ENCODE measurements around the gene GASK1B.

Gene GASK1B

DNA sequence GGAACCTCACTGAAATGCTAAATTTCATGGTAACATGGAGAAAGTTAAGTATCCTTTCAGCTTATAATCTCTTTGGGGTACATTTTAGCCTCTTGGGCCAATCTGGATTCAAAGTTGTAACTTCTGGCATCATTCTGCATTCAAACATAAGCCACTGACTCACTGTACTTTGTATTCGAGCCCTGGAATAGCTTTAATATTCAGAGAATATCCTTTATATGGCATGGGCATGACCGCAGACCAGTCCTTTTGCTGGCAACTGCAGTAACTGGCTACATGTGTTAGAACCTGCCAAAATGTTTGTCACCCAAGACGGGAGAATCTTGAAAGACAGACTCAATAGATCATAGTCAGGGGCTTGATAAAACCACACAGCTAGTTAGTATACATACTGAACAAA lies 3.3 kb downstream of the GASK1B start:
- H3K27me3 Mint-ChIP-seq, result peaks cover 21% of the 10 kb centered on the region
- H3K9me3 Mint-ChIP-seq (ENCODE audit: low read depth), result no peaks in the 10 kb centered on the region
- peaks cover 3% of the 10 kb centered on the region for H3K4me1 Mint-ChIP-seq (ENCODE audit: low read depth)
- H3K36me3 Mint-ChIP-seq, result no peaks in the 10 kb centered on the region
- no peak overlapping the region for H3K27ac Mint-ChIP-seq
- no peak overlapping the region for H3K4me3 Mint-ChIP-seq

DNA sequence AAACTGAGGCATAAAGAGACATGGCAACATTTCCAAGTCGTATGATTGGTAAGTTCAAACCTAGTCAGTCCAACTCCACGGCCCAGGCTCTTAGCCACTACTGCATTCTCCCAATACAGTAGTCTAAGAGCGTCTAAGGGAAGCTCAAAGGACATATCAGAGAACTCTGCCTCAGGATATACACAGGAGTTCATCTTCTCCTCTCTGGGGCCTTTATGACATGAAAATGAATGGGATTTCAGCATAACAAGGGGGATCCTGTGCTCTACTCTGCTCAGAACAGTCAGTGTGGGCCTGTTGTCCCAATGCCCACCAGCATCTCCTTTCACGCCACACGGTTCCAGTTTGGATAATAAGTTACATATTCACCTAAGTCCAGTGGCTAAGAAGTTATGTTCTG lies 4.2 kb downstream of the GASK1B start:
- peaks cover 3% of the 10 kb centered on the region for H3K4me1 Mint-ChIP-seq (ENCODE audit: low read depth)
- H3K27me3 Mint-ChIP-seq, result peaks cover 22% of the 10 kb centered on the region
- no peak overlapping the region for H3K4me3 Mint-ChIP-seq
- H3K27ac Mint-ChIP-seq, result no peak overlapping the region
- no peaks in the 10 kb centered on the region for H3K36me3 Mint-ChIP-seq
- no peaks in the 10 kb centered on the region for H3K9me3 Mint-ChIP-seq (ENCODE audit: low read depth)

DNA sequence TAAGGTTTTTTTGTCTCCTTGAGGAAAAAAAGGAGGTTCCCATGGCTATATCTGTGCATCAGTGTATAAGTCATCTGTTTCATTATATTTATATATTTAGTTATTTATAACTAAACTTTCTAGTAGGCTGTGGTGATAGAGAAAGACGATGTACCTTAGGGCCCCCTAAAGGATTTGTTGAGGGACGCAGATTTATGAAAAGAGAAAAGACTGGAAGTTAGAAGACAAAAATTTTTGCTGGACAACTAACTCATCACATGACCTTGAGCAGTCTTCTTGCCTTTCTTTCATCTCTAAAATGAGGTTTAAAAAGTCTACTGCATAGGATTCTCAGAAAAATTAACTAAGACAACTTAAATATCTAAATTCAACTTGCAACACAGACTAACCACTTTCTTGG lies 6.1 kb downstream of the GASK1B start:
- Mint-ChIP-seq H3K27me3 (peaks cover 20% of the 10 kb centered on the region), H3K27ac (no peak overlapping the region), H3K4me3 (no peak overlapping the region), H3K9me3 (ENCODE audit: low read depth) (no peaks in the 10 kb centered on the region), H3K4me1 (ENCODE audit: low read depth) (no peaks in the 10 kb centered on the region), H3K36me3 (no peaks in the 10 kb centered on the region)

DNA sequence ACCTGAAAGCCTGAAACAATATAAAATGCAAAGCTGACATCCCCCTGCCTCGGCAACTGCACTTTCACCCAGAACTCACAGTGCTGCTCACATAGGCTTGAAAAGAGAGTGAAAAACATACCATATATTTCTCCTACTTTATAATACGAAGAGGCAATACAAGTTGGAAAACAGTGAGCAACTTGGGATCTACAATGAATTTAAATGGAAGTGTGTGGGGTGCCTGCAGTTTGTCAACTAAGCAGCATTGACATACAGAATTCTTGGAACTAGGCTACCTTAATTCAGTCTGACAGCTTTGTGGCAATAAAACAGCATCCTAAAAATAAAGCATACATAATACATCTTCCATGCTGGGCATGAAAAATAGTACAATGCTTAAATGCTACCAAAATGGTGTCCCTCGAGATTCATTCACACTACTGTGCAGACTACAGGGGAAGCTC lies 8.0 kb downstream of the GASK1B start:
- H3K4me1 Mint-ChIP-seq (ENCODE audit: low read depth), result no peaks in the 10 kb centered on the region
- H3K27me3 Mint-ChIP-seq, result peaks cover 15% of the 10 kb centered on the region
- H3K4me3 Mint-ChIP-seq, result no peak overlapping the region
- no peaks in the 10 kb centered on the region for H3K9me3 Mint-ChIP-seq (ENCODE audit: low read depth)
- H3K27ac Mint-ChIP-seq, result no peak overlapping the region
- H3K36me3 Mint-ChIP-seq, result no peaks in the 10 kb centered on the region

DNA sequence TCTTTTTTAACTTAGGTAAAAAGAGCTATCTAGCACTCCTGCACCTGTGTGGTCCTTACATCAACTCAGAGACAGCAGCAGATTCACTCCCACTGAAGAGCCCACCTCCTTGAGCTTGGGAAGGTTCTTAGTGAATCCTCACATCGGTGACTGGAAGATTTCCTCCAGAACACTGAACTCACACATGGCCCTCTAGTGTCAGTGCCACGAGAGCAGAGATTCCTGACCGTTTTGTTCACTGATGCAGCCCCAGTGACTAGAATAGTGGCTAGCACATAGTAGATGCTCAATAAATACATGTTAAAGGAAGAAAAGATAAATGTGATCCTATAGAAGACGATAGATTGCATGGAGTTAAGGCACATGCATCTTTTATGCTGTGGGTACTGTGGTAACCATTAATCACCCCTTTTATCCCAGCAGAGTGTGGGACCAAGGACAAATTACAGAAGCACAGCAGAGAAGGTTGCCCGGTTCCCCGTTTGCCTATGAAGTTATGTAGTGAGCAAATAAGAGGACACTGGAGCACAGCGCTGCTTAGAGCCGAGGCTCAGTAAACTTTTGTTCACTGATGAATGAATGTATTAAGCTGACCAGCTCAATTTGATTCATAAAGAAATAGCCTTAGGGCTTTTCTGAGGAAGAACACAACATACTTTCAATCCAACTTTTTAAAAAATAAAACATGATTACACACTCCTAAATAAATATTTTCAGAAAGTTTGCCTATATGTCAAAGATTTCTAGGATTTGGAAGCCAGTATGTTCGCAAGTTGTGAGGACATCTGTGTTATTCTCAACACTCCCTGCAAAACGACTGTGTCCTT lies 8.7 kb downstream of the GASK1B start:
- H3K27me3 Mint-ChIP-seq, result peaks cover 12% of the 10 kb centered on the region
- no peaks in the 10 kb centered on the region for H3K9me3 Mint-ChIP-seq (ENCODE audit: low read depth)
- H3K4me1 Mint-ChIP-seq (ENCODE audit: low read depth), result no peaks in the 10 kb centered on the region
- no peak overlapping the region for H3K27ac Mint-ChIP-seq
- no peaks in the 10 kb centered on the region for H3K36me3 Mint-ChIP-seq
- H3K4me3 Mint-ChIP-seq, result no peak overlapping the region

DNA sequence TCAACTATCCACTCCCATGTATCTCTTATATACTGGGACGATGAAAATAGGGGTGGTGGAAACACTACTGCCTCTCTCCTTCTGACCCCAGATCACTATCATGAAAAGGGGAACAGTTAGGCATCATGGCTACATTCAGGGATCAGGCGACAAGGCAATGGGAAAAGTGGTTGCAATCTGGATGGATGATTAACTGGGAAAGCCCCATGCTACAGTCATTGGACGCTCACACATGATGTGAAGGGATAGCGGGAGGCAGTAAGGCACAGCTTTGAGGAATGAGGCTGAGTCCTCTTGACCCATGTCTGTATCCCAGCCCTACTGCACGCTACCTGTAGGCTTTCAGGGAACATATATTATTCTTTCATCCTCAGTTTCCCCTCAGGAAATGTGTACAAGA lies 10.2 kb downstream of the GASK1B start:
- H3K36me3 Mint-ChIP-seq, result no peaks in the 10 kb centered on the region
- H3K4me1 Mint-ChIP-seq (ENCODE audit: low read depth), result no peaks in the 10 kb centered on the region
- H3K9me3 Mint-ChIP-seq (ENCODE audit: low read depth), result no peaks in the 10 kb centered on the region
- peaks cover 7% of the 10 kb centered on the region for H3K27me3 Mint-ChIP-seq
- H3K4me3 Mint-ChIP-seq, result no peak overlapping the region
- H3K27ac Mint-ChIP-seq, result no peak overlapping the region

DNA sequence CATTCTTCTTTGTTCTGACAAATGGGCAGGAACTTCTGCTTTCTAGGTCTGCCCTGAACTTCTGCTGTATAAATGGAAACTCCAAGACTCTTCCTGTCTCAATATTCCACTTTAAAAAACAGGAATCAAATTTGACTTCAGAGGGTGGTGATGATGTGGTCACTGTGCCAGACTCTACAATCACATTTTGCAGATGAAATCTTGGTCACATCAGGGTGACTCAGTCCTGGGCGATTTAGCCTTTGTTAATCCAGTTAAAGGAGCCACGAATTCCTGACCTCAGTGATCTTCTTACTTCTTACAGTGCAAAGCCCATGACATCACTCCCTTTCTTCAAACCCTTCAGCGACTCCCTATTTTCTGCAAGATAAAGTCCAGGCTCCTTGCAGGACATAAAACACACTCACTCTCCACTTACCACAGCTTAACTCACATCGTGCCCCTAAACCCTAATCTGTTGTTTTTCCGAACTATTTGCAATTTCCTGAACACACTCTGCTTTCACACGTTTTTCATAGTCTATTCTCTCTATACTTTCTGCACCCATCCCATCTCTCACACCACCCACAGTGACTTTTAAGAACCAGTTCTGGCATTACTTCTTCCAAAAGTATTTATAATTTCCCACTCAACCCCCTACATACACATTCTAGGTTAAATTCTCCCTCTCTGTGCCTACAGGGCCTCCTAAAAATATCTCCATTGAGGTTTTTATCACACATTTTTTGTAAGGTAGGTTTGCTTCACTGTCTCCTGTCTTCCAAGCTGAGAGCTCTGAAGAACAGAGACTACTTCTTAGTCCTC lies 11.1 kb downstream of the GASK1B start:
- no peaks in the 10 kb centered on the region for H3K9me3 Mint-ChIP-seq (ENCODE audit: low read depth)
- H3K36me3 Mint-ChIP-seq, result no peaks in the 10 kb centered on the region
- no peaks in the 10 kb centered on the region for H3K4me1 Mint-ChIP-seq (ENCODE audit: low read depth)
- no peak overlapping the region for H3K4me3 Mint-ChIP-seq
- no peak overlapping the region for H3K27ac Mint-ChIP-seq
- H3K27me3 Mint-ChIP-seq, result peaks cover 6% of the 10 kb centered on the region

DNA sequence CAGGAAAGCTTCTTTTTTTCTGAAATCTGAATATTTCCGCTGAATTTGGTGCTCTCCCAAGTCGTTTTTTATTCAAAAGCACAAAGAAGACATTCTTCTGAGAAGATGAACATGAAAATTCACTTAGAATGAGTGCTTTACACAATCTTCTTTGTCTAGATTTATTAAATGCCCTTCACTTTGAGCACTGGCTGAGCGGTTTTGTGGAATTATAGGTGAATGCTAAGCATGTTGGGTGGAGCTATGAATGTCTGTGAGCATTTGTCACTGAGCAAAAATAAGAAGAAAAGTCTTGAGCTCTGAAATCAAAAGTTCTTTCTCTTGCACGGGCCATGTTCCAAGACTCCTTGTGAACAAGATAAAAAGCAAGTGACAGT lies 13.1 kb downstream of the GASK1B start:
- H3K4me1 Mint-ChIP-seq (ENCODE audit: low read depth), result no peaks in the 10 kb centered on the region
- H3K27me3 Mint-ChIP-seq, result peaks cover 6% of the 10 kb centered on the region
- no peak overlapping the region for H3K27ac Mint-ChIP-seq
- no peaks in the 10 kb centered on the region for H3K36me3 Mint-ChIP-seq
- no peak overlapping the region for H3K4me3 Mint-ChIP-seq
- no peaks in the 10 kb centered on the region for H3K9me3 Mint-ChIP-seq (ENCODE audit: low read depth)

DNA sequence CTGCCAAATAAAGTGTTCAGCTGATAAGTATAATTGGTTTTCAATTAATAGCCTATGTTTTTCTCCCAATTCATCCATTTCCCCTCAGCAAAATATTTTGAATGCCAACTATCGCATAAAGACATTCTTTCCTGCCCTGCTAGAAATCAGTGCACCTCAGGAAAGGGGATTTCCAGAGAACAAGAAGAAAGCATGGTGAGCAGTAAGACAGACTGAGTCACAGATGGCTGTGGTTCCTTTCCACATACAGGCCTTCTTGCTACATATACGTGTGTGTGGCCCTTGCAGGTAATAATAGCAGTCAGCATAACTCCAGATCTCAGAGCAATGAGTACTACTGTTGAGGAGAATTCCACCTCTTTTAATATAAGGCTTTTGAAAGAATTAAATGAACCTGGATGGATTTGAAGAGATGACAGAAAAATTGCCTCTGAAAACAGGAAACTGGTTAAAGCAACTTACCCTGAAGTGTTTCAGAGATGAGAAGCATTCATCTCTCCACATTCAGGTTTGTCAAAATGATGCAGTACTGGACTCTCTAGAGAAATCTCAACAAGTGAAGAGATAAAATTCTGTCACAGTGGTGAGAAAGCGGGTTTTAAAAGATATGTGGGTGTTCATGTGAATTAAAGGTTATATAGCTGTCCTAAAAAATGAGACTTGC lies 13.6 kb downstream of the GASK1B start:
- Mint-ChIP-seq H3K4me3 (no peak overlapping the region), H3K27ac (no peak overlapping the region), H3K27me3 (peaks cover 6% of the 10 kb centered on the region), H3K36me3 (no peaks in the 10 kb centered on the region), H3K4me1 (ENCODE audit: low read depth) (no peaks in the 10 kb centered on the region), H3K9me3 (ENCODE audit: low read depth) (no peaks in the 10 kb centered on the region)

DNA sequence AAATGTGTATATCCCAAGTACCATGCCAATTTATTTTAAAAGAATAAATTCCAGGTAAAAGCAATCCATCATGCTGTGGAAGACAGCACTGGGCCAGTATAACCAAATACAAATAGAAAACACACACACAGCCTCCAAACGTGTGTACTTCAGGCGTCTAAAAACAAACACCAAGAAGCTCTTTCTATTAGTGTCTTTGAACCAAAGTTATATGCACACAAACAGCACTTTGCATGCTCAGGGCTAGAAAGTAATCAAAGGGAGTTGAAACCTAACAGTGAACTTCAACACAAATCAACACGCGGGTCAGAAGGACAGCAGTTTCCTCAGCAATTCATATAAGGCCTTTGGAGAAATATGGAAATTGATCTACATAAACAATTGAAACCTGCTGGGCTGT lies 15.4 kb downstream of the GASK1B start:
- Mint-ChIP-seq H3K9me3 (ENCODE audit: low read depth) (no peaks in the 10 kb centered on the region), H3K4me3 (no peak overlapping the region), H3K36me3 (no peaks in the 10 kb centered on the region), H3K27ac (no peak overlapping the region), H3K4me1 (ENCODE audit: low read depth) (no peaks in the 10 kb centered on the region), H3K27me3 (peaks cover 2% of the 10 kb centered on the region)

DNA sequence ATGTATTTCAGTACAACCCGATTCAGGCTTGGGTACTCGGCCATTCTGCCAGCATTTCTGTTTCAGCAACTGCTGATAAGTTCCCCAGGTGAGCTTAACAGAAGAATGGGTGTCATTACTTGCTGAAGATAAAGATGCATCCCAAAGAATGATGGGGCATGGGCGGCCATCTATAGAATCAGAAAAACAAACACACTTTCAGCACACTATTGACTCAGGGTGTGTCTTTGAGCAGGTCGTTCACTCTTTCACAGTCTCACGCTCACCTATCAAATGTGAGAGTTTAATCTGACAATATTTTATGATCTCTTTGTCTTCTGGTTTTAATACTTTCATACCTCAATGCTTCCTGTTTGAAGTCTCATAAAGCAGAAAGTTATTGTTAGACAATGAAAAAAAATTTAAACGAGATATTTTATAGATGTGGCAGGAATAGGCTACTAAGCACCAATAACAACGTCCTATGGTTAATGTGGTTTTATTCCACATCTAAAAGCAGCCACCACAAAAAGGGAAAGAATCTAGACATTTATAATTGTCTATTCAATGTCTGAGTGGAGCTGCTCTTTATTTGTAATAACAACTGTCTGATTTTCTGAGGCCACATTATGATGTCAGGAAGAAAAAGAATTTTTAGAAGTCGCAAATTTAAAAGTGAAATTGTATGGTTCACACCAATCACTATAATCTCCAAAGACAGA lies 17.0 kb downstream of the GASK1B start:
- no peaks in the 10 kb centered on the region for H3K4me1 Mint-ChIP-seq (ENCODE audit: low read depth)

DNA sequence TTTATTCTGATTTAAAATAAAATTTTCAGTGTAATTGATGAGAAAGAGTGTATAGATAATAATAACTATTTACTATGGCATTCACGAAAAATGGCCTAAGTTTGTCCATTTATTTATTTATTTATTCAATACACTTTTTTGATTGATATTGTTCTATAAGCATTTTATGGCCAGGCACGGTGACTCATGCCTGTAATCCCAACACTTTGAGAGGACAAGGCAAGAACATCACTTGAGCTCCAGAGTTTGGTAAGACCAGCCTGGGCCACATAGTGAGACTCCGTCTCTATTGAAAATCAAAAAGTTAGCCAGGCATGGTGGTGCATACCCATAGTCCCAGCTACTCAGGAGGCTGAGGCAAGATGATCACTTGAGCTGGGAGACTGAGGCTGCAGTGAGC lies 25.7 kb downstream of the GASK1B start:
- Mint-ChIP-seq H3K4me3 (no peak overlapping the region), H3K27ac (no peak overlapping the region), H3K36me3 (no peaks in the 10 kb centered on the region), H3K4me1 (ENCODE audit: low read depth) (no peaks in the 10 kb centered on the region), H3K9me3 (ENCODE audit: low read depth) (no peaks in the 10 kb centered on the region), H3K27me3 (peaks cover 2% of the 10 kb centered on the region)

More for the DNA sequence above, 17.0 kb downstream of the GASK1B start:
- Mint-ChIP-seq H3K27ac (no peak overlapping the region), H3K27me3 (no peaks in the 10 kb centered on the region), H3K36me3 (no peaks in the 10 kb centered on the region), H3K4me3 (no peak overlapping the region), H3K9me3 (ENCODE audit: low read depth) (no peaks in the 10 kb centered on the region)

DNA sequence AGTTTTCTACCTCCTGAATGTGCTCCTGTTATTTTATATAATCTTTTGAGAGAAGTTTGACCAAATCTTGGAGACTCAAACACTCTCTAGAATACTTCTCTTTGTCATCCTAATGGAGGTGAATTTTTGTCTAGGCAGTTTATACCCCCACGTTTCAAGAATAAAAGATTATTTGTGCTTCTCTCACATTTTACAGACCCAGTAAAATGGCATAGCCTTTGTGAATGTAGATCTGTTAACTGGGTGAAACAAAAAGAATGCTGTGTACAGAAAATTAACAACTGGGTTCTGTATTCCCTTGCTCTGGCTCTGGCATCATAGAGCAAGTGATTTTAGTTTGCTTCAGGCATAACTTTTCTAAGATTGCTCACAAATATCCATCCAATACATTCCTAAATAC lies 26.1 kb downstream of the GASK1B start:
- no peaks in the 10 kb centered on the region for H3K4me1 Mint-ChIP-seq (ENCODE audit: low read depth)
- no peak overlapping the region for H3K4me3 Mint-ChIP-seq

DNA sequence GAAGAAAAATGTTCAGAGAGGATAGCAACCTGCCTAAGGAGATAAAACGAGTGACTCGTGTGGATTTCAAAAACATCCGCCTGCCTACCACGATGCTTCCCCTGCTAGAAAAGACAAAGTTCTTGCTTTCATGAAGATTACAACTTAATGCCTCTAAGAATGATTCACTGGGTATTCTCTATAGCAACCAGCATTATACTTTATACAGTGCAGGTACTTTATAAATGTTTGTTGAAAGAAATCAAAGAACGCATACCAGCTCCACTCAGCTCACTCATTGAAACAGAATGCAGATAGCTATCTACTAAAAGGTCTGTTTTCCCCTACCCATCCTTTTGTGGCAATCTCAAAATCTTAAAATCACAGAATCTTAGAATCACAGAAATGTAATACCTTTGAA lies 33.7 kb downstream of the GASK1B start:
- H3K9me3 Mint-ChIP-seq (ENCODE audit: low read depth), result no peaks in the 10 kb centered on the region
- no peak overlapping the region for H3K4me3 Mint-ChIP-seq
- no peak overlapping the region for H3K27ac Mint-ChIP-seq
- H3K27me3 Mint-ChIP-seq, result peaks cover 2% of the 10 kb centered on the region
- no peaks in the 10 kb centered on the region for H3K4me1 Mint-ChIP-seq (ENCODE audit: low read depth)
- H3K36me3 Mint-ChIP-seq, result no peaks in the 10 kb centered on the region

More for the DNA sequence above, 26.1 kb downstream of the GASK1B start:
- H3K36me3 Mint-ChIP-seq, result no peaks in the 10 kb centered on the region
- no peaks in the 10 kb centered on the region for H3K9me3 Mint-ChIP-seq (ENCODE audit: low read depth)
- H3K27ac Mint-ChIP-seq, result no peak overlapping the region
- peaks cover 2% of the 10 kb centered on the region for H3K27me3 Mint-ChIP-seq

DNA sequence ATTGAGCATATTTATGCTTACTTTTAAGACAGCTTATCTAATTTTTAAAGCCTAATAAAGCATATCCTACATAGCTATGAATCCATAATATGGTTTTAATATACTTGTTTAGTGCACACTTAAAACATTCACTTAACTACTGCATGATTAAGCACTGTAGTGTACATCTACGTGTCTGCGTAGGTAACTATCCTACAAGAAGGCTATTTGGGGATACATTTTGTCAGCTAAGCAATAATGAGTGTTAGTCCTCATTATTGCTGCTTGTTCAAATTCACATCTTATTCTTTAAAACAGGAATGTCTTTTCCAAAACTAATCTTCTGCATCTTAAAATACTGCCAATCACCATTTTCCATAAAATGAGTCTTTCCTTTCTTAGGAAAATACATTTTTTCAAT lies 38.6 kb downstream of the GASK1B start:
- Mint-ChIP-seq H3K9me3 (ENCODE audit: low read depth) (peaks cover 4% of the 10 kb centered on the region), H3K4me1 (ENCODE audit: low read depth) (no peaks in the 10 kb centered on the region), H3K27me3 (no peaks in the 10 kb centered on the region), H3K4me3 (no peak overlapping the region), H3K27ac (no peak overlapping the region), H3K36me3 (no peaks in the 10 kb centered on the region)

Data from activated naive CD8-positive, alpha-beta T cell (primary cell).